ENCODE results near the gene USP10. TPM values are rescaled to one million over a fixed set of nuclear protein-coding genes. Genes with fewer than 3 reads are reported as not detected.

The USP10 gene
- total RNA-seq, 1 donor from 2014 or later, result 55.1 TPM

- DNase-seq (ENCODE audit: low read depth, low spot score), result no peak
Observed at GRCh38 chr16:84750575-84750974, 50.8 kb downstream of the USP10 start.

DNA sequence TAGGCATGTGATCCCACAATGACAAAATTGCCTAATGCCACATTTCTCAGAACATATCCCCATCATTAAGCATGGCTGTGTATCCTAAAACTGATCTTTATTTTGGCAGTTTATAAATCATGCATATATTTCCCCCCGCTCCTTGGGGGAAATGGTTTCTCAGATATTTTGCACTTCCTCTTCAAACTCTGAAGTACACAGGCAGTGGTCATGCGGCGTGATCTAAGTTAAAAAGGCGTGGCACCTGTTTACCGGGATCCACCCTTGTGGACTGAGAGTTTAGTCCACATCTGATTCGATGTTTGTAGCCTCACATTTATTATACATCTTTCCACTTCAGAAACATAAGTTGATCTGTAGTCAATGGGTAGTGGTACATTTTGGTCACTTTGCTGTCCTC is 51.4 kb downstream of the USP10 start:
- DNase-seq (ENCODE audit: low read depth, low spot score), result no peak

- no peak for DNase-seq (ENCODE audit: low read depth, low spot score)
Observed at GRCh38 chr16:84751947-84752346, 52.1 kb downstream of the USP10 start.

- no peak for DNase-seq (ENCODE audit: low read depth, low spot score)
Observed at GRCh38 chr16:84752600-84752999, 52.8 kb downstream of the USP10 start.

DNA sequence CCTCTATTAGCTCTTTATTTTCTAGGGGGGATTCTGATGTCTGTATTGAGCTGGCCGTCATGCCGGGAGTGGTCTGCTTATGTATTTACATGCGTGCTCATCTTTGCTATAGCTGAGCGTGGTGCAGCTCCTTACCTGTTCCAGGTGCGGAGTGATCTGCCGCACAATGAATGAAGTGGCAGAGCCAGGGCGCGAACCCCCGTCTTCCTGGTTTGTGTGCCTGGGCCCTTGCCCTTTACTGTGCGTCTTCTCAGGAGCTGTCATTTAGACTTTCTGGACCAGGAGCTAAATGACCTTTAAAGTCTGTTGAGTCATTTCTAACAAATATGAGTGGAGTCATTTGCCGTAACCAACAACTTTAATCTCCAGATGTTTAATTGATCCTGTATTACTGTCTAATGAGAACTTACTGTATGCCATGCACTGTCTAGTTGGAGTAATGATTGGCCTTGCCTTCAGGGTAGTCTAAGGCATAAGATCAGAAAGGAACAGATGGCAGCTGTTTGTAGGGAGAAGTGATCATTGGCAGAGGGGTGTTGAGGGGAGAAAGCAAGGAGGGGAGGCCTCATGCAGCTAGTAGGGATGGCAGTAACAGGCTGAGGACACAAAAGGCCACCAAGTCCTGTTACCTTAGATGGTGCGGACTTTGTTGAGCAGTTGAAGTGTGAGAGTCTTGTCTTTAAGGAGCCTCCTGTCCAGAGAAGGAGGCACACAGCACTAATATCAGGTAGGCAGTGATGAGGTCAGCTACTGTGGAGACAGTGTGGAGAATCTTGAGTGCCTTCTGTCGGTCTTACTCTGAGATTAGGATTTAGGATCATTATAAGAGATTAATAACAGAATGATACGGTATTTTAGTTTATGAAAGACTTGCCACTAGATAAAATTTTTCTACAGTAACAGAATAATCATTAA is 53.9 kb downstream of the USP10 start:
- DNase-seq (ENCODE audit: low read depth, low spot score), result no peak

- DNase-seq (ENCODE audit: low read depth, low spot score), result peak; percentile 43
Observed at GRCh38 chr16:84754353-84754856, 54.6 kb downstream of the USP10 start.

DNA sequence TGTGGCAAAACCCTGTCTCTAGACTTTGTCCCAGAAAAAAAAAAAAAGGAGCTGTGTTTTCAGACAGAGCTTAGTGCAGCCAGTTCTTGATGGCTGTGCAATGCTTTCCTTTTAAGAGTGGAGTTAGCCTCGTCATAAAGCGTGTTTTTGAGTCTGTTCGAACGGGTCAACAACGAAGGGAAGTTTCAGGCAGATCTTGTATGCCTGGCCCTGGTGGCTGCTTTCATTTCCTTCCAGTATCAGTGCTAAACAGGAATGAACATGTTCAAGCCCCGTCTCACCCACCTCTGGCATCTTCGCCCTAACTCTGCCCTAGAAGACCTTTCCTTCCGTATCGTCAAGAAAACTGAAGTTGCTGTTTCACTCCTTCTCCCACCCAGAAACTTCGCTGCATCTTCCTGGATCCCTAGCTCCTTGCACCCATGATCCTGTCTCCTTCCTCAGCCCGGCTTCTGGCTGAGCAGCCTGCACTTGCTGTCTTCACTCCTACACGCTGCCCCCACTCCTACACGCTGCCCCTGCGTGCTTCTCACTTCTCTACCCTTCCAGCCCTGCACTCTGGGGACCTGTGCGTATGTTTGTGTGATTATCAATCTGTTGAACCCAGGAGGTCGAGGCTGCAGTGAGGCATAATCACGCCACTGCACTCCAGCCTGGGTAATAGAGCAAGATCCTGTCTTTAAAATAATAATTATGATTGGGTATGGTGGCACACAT is 55.3 kb downstream of the USP10 start:
- no peak for DNase-seq (ENCODE audit: low read depth, low spot score)

GRCh38 chr16:84756830-84757229 is 57.0 kb downstream of the USP10 start:
- no peak for DNase-seq (ENCODE audit: low read depth, low spot score)

DNA sequence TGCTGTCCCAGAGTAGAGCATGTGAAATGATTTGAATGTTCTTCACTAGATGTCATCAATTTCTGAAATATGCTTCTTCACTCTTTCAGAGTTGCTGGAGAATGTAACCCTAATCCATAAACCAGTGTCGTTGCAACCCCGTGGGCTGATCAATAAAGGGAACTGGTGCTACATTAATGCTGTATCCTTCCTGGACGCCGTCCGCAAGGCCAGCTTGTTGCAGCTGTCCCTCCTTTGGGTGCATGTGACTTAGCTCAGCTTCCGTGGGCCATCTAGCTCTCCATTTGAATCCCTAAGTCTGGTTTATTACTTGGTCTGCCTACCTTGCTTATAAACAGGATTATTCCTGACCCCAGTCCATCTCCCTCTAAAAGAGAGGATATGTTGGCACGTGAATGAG is 58.8 kb downstream of the USP10 start:
- no peak for DNase-seq (ENCODE audit: low read depth, low spot score)

DNA sequence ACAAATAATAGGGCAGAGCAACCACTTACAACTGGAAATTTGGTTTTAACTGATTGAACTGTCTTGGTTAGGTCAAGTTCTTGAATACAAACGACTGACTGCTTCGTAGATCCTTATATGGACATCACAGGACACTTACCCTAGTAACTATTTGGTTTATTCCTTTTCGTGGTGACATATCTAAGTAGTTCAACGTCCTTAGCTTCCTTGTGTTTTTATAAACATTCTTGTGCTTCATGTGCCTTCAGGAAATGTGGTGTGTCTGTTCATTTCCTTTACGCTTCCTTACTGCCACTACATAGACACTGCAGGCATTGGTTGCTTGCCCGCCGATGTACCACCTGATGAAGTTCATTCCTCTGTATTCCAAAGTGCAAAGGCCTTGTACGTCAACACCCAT is 59.3 kb downstream of the USP10 start:
- DNase-seq (ENCODE audit: low read depth, low spot score), result no peak

DNA sequence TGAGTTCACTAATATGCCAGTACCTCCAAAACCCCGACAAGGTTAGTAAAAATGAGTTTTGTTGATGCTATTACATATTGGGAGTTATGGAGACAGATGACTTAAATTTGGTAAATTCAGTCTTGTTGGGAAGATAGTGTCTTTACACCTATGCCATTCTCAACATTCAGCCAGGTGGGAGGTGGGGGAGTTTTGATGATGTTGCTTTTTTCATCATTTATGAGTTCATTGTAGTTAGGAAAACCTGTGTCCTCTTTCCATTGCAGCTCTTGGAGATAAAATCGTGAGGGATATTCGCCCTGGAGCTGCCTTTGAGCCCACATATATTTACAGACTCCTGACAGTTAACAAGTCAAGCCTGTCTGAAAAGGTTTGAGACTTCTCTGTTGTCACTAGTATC is 60.1 kb downstream of the USP10 start:
- DNase-seq (ENCODE audit: low read depth, low spot score), result no peak

DNA sequence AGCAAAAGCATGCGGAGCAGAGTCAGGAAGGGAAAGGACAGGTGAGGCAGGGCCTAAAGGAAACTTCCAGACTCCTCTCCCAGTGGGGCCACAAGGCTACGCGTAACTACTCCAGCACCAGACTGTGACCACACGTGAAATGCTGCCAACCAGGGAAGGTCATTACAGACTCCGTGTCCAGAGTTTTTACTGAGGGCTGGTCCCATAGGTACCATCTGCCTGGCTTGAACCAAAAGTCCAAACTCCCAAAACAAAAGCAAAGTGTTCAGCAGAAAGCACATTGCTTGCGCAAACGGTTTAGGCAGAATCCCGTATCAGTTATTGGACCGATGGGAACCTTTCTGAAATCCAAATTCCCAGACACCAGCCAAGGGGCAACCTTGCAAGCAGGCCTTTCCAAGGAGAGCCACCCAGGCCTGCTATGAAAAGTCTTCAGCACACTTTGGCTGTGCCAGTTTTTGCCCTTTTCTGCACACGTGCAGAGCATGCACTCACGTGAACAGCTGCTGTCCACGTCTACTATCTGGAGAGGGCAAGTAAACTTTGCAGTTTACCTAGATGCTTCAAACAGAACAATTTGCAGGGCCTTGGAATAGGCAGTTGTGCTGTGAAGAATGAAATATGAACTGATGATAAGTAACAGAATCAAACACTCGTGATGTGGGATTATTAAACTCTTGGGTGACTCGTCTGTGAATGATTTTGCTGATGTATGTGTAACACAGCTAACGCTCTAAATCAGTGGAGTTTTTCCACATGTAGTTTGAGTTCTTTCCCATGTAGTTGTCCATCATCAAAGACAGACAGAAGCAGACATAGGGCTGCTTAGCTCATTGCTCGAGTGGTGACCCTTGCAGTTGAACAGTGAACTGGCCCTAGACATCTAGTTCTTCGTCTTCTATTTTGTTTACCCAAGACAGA is 61.9 kb downstream of the USP10 start:
- no peak for DNase-seq (ENCODE audit: low read depth, low spot score)

DNA sequence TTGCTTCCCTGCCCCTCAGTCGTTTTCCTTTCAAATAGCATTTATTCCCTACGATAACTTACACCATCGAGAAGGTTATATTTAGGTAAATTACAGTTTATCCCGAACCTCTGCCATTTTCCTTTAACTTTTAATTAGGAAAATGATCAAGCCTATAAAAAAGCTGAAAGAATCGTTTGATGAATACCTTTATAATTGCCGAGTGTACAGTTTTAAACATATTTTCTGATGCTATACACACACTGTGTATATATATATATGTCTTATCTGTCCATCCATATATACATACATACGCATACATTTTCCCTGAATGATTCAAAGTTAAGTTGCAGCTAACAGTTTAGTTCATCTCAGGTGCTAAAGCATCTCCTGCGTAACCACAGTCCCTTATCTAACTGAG is 63.4 kb downstream of the USP10 start:
- DNase-seq (ENCODE audit: low read depth, low spot score), result no peak

DNA sequence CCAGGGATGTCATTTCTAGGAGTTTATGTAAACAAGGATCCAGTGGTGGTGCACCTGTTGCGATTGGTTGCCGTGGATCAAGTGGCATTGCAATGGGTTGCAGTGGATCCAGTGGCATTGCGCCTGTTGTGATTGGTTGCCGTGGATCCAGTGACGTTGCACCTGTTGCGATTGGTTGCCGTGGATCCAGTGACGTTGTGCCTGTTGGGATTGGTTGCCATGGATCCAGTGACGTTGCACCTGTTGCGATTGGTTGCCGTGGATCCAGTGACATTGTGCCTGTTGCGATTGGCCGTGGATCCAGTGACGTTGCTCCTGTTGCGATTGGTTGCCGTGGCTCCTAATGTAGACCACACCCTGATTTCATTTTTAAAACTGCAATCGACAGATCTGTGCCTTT is 63.8 kb downstream of the USP10 start:
- no peak for DNase-seq (ENCODE audit: low read depth, low spot score)

GRCh38 chr16:84764970-84765369 is 65.2 kb downstream of the USP10 start:
- no peak for DNase-seq (ENCODE audit: low read depth, low spot score)

DNA sequence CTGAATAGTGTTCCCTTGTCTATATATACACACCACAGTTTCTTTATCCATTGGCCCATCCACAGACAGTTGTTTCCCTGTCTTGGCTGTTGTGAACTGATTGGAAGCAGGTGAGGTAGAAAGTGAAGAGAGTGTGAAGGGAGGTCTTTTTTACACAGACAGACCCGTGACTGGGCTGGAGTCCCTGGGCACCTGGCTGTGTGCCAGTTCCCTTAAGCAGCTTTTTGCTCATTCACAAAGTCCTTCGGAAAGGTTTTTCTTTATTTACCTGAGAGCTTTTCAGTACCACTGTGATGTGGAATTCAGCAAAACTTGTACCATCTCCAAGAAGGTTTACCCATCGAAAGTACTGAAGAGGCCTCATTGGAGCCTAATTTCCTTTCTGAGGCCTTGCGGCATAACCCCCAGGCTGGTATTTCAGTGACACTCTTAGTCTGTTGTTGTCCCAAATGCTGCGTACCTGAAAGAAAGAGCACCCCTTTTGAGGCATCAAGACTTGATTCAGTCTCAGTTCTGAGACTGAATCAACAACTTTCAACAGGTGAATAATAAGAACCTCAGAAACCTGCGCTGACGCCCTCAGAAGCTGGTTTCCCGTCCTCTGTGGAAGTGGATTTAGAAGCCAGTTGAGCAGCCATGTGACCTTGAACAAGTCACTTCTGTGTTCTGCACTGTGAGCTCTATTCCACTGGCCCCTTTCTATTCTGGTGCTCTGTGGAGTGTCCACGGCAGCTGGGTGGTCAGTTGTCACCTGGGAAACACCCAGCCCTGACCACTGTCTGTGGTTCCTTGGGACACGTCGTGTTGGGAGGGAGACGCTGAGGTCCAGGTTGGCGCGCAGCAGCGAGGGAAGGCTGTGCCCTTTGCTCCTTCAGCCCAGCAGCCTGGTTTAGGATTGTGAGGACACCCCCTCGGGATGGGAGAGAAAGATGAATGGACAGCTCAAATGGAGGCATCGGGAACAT is 66.1 kb downstream of the USP10 start:
- no peak for DNase-seq (ENCODE audit: low read depth, low spot score)

GRCh38 chr16:84766978-84767773 is 67.4 kb downstream of the USP10 start:
- DNase-seq (ENCODE audit: low read depth, low spot score), result no peak

- DNase-seq (ENCODE audit: low read depth, low spot score), result no peak
Observed at GRCh38 chr16:84768061-84768807, 68.4 kb downstream of the USP10 start.

- no peak for DNase-seq (ENCODE audit: low read depth, low spot score)
Observed at GRCh38 chr16:84768808-84769197, 69.0 kb downstream of the USP10 start.
